ENCODE results near the gene CYLD. TPM values are rescaled to one million over a fixed set of nuclear protein-coding genes. Genes with fewer than 3 reads are reported as not detected.

The CYLD gene
- polyA plus RNA-seq, 3 donors = 18.2 to 25.1 (median 23.0) TPM

- no peak for DNase-seq (ENCODE audit: extremely low read depth in 1 of 11, low read depth in 9 of 11, low spot score in 4 of 11)
Observed at GRCh38 chr16:50731989-50732832, 9.7 kb upstream of the CYLD start.

GRCh38 chr16:50733468-50733867, 8.4 kb upstream of the CYLD start:
- DNase-seq (ENCODE audit: extremely low read depth in 1 of 11, low read depth in 9 of 11, low spot score in 4 of 11) = no peak

DNA sequence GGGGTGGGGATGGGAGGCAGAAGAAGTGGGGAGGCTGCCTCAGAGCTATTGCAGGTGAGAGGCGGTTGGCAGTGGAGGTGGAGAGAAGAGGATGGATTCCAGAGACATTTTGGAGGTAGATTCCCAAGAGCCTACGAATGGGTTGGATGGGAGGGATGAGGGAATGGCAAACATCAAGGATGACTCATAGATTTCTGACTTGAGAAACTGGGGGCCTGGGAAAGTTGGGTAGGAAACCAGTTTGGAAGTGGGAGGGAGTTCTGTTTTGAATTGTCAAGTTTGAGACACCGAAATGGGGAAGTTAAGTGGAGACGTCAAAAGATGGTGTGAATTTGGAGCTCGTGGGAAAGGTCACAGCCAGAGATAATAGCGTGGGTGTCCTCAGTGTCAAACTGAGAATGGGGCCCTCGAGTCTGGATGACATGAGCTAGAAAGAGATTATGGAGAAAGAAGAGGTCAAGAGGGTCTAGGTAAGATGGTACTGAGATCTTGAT, 6.2 kb upstream of the CYLD start:
- DNase-seq (ENCODE audit: extremely low read depth in 1 of 11, low read depth in 9 of 11, low spot score in 4 of 11) = no peak

GRCh38 chr16:50736448-50736847, 5.4 kb upstream of the CYLD start:
- no peak for DNase-seq (ENCODE audit: extremely low read depth in 1 of 11, low read depth in 9 of 11, low spot score in 4 of 11)

DNA sequence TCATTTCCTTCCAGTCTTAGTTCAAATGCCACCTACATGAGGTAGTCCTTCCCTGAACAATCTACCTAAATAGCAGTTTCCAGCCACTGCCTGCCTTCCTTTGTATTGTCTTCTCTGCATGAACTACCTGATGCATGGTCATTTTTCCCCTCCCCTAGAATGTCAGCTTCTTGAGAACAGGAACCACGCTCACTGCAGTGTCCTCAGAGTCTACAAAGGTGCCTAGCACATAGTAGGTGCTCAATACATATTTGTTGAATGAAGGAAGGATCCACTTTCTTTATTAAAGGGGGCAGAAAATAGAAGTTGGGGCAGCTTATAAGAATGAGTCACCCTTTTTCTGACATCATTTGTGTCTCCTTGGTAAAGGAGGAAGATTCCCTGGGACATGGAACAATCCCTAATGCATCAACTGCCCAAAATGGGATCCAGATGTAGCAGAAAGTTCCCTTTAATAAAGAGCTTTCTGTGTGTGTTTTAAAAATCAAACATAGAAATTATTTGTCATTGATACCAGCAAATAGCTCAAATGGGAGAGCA, 4.4 kb upstream of the CYLD start:
- no peak for DNase-seq (ENCODE audit: extremely low read depth in 1 of 11, low read depth in 9 of 11, low spot score in 4 of 11)

GRCh38 chr16:50739031-50739430, 2.9 kb upstream of the CYLD start:
- DNase-seq (ENCODE audit: extremely low read depth in 1 of 11, low read depth in 9 of 11, low spot score in 4 of 11) = no peak

- no peak for DNase-seq (ENCODE audit: extremely low read depth in 1 of 11, low read depth in 9 of 11, low spot score in 4 of 11)
Observed at GRCh38 chr16:50740736-50741135, 1.1 kb upstream of the CYLD start.

- DNase-seq (ENCODE audit: extremely low read depth in 1 of 11, low read depth in 9 of 11, low spot score in 4 of 11) = no peak
Observed at GRCh38 chr16:50741225-50741780, 583 bp upstream of the CYLD start.

DNA sequence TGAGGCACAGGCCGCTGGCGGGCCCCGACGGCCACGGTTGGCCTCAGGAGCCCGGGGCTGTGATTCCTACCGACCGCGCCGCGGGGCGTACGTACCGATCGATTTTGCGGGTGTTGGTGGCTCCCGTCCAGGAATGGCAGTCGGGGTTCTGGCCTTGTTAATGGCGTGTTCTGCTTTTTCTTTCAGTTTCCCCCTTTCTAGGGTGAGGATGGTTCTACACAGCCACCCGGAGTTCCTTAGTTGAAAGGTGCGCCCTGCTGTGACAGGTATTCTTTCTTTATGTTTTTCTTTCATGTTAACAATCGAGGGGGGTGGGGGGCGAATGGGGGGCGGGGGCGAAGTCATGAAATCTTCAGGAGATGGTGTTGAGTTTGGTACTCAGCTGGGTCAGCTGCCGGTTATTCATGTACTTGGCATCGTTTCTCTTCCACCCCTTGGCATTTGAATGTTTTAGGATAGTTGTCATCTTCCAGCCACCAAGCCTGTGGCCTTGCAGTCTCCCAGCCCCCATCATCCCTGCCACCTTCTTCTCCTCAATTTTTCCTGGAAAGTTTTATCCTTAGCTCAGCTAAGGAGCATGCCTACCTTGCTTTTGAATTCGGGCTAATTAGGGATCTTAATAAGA, 802 bp downstream of the CYLD start:
- DNase-seq (ENCODE audit: extremely low read depth in 1 of 11, low read depth in 9 of 11, low spot score in 4 of 11) = no peak

DNA sequence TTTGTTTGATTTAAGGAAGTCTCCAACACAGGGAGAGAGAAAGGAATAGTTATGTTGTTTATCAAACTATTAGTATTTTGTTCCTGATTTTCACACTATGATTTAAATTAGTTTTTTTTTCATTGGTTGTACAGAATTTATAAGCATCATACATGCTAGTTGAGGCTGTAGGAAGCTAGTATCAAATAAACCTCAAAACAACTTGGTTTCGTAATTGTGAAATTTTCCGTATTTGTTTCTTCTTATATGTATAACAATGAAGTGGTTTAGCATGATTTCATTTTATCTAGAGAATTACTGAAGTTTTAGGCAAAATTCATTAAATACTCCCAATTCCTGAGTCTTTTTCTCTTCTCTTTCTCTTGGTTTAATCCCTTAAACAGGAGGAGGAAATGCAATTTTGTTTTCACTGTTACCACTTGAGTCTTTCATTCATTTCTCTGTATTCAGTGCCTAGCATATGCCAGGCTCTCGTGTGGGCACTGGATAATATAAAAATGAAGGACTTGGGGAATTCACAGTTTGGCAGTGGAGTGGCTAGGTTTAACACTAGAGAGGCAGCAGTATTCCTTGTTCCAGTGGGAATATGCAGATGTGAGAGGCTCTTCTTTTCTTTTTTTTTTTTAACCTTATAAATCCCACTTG, 1.8 kb downstream of the CYLD start:
- DNase-seq (ENCODE audit: extremely low read depth in 1 of 11, low read depth in 9 of 11, low spot score in 4 of 11) = no peak

DNA sequence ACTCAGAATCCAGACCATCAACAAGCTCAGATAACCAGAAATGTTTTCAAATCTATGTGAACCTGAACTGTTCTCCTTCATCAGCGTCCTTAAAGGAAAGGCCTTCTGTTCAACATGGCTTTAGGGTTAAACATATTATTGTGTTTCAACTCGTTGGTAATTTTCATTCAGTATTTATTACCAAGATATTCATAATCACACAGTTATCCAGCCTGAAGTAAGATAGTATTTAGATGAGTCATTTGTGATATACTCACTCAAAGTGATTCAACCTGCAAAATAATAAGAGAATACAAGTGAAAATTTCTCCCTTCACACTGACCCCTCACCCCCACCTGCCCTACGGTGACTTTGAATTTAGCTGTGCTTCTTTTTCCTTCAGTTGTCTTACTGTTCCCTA, 3.0 kb downstream of the CYLD start:
- no peak for DNase-seq (ENCODE audit: extremely low read depth in 1 of 11, low read depth in 9 of 11, low spot score in 4 of 11)

DNA sequence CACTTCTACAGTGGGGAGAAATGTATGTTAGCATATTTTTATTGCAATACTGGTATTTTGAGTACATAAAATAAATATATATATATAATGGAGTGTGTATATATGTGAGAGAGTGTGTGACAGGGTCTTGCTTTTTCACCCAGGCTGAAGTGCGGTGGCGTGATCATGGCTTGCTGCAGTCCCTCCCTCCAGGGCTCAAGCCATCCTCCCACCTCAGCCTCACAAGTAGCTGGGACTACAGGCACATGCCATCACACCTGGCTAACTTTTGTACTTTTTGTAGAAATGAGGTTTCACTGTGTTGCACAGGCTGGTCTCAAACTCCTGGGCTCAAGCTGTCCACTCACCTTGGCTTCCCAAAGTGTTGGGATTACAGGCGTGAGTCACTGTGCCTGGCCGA, 4.1 kb downstream of the CYLD start:
- no peak for DNase-seq (ENCODE audit: extremely low read depth in 1 of 11, low read depth in 9 of 11, low spot score in 4 of 11)

- DNase-seq (ENCODE audit: extremely low read depth in 1 of 11, low read depth in 9 of 11, low spot score in 4 of 11) = peak in 2 of 11 donors; percentile 33 to 34
Observed at GRCh38 chr16:50747207-50747956, 5.5 kb downstream of the CYLD start.

DNA sequence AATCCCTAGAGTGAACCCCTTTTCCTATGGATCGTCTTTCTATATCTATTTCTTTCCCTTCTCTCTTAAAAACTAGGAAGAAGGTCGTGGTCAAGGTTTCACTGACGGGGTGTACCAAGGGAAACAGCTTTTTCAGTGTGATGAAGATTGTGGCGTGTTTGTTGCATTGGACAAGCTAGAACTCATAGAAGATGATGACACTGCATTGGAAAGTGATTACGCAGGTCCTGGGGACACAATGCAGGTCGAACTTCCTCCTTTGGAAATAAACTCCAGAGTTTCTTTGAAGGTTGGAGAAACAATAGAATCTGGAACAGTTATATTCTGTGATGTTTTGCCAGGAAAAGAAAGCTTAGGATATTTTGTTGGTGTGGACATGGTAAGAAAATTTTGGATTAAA, 9.6 kb downstream of the CYLD start:
- no peak for DNase-seq (ENCODE audit: extremely low read depth in 1 of 11, low read depth in 9 of 11, low spot score in 4 of 11)

- no peak for DNase-seq (ENCODE audit: extremely low read depth in 1 of 11, low read depth in 9 of 11, low spot score in 4 of 11)
Observed at GRCh38 chr16:50752471-50753235, 10.8 kb downstream of the CYLD start.

GRCh38 chr16:50756473-50756872, 14.6 kb downstream of the CYLD start:
- no peak for DNase-seq (ENCODE audit: extremely low read depth in 1 of 11, low read depth in 9 of 11, low spot score in 4 of 11)

GRCh38 chr16:50761267-50761666, 19.4 kb downstream of the CYLD start:
- no peak for DNase-seq (ENCODE audit: extremely low read depth in 1 of 11, low read depth in 9 of 11, low spot score in 4 of 11)

DNA sequence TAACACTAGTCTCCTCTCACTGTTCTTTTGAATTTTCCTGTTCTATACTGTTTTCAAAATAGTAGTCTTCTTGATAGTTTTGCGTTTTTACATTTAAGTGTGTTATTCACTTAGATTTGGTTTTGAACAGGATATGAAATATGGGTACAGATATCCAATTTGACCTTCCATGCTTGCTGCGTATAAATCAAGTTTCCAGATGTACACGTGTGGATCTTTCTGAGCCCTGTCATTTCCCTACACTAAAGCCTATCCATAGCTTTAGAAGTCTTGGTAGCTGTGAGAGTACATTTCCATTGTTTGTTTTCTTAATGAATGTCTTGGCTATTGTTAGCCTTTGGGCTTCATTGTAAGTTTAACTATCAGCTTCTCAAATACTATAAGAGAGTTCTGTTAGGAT, 20.4 kb downstream of the CYLD start:
- DNase-seq (ENCODE audit: extremely low read depth in 1 of 11, low read depth in 9 of 11, low spot score in 4 of 11) = no peak

All from renal cortex interstitium (tissue), 11 donors.